Putamen (tissue), 1 donor: ENCODE results near the gene MAGI1.
"Not testable (repeated sequence)": the region's sequence is repeated elsewhere in the genome, so short reads cannot be mapped to it uniquely, and the experiment has no call there.

Experiments used
- DNase-seq: peaks from one replicate; pipeline ENCODE4 v3.0.0-alpha.2; 2016; ENCODE audit warnings: low spot score

Gene MAGI1

DNA sequence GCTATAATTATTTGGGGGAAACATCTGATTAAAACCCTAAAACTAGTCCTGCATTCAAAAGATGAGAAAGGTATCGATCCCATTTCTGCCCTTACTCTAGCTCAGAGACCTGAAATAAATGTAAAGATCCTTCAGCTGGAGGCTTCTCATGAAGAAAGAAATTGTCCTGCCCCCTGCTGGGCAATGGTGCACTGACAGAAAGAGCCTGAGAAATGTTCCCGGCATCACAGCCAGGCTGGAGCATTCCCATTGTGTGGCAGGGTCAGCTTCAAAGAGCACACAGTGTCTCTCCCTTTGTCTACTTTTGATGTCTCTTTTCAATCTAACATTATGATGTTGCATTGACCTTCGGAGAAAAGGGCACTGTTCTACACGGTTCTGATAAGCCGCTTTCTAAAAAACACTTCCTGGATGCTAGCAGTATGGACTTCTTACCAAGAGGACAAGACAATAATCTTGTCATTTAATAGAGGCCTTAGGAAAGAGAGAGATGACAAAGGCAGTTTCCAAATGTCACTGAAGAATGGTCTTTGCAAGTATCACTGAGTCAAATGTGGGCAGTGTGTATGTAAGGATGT, 287.5 kb downstream of the MAGI1 start:
- DNase-seq: peak; percentile 75

DNA sequence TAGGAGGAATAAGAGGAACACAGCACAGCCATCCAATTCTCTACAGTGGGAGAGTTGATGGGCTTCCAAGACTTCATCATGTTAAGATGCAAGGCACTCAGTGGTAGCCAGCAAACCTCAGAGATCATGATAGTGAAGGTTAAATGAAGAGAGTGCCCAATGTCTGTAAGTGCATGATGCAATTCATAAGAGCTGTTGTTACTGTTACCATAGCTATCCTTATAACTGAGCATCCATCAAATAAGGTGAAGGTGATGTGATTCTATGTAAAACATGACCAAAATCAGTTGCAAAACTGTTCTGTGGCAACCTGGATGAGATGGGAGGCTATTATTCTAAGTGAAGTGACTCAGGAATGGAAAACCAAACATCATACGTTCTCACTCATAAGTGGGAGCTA, 289.7 kb downstream of the MAGI1 start:
- no peak for DNase-seq

DNA sequence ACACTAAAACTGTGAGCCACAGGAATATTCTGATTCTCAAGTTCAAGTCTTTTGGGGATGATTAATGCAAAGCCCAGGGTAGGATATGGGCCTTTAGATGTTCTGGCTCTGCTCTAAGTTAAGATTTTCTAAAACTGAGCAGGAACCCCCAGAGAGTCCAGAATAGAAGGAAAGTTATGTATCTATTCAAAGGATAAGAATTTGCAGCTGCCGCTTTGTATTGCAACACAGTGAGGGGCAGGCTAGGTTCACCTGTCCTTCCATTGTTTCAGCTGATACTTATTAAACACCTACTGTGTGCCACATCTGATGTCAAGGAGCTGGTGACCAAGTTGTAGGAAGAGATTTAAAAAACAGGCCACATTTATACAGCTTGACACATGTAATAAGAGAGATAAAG, 290.4 kb downstream of the MAGI1 start:
- no peak for DNase-seq

DNA sequence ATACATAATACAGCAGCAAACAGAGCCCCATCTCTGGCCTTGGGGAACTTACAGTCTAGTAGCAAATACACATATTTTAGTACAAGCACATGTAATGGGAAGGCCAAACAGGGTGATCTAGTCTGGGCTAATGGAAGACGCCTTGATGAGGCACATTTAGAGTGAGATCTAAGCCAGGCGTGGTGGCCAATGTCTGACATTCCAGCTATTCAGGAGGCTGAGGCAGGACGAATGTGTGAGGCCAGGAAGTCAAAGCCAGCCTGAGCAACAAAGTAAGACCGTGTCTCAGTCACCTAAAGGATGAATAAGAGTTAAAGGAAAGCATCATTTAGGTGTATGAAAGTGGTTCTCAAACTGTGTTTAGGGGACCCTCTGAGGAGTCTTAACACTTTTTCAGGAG, 291.9 kb downstream of the MAGI1 start:
- DNase-seq: no peak

DNA sequence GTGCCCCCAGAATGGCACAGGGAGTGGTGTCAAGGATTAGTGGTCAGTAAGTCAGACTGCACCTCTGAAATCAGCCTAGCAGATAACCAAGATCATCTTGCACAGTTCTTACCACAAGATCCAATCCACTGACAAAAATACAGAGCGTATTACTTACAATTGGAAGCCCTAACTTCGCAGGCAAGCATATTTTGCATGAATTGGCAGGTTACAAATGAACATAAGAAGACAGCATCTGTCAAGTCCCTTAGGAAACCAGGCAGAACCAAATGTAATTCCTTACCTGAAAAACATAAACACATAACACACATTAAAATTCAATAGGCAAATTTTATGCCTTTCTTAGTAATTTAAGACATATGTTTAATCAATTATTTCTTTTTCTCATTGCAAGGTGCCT, 293.4 kb downstream of the MAGI1 start:
- no peak for DNase-seq

DNA sequence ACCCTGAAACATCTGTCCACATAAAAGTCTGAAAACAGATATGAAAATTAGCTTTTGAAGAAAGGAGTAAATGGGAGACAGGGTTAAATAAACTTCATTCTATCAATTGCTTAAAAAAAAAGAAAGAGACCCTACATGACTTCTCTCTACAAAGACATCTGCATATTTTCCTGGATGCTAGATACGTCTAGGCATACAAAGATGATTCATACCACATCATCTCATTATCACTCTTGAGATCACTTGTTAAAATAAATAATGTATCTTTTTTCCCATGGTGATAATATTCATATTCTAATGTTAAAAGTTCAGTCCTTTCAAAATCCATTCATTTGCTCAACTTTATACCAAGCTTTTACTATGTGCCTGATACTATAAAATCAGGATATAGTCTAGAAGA, 295.8 kb downstream of the MAGI1 start:
- DNase-seq: no peak

DNA sequence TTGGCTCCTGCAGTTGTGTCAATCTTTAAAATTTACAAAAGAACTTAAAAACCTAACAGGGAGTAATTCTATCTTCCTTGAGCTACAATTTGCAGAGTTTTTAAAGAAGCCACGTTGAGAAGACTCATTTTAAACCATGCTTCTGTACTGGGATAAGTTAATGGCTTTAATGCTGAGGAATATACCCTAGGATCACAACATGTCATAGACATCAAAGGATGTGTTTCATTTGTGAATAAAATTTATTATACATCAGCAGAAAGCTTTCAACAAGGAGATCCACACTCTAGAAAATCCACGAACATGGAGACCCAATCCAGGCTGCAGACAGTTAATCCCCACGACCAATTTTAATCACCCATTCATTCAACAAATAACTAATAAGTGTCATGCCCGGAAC, 297.2 kb downstream of the MAGI1 start:
- no peak for DNase-seq

DNA sequence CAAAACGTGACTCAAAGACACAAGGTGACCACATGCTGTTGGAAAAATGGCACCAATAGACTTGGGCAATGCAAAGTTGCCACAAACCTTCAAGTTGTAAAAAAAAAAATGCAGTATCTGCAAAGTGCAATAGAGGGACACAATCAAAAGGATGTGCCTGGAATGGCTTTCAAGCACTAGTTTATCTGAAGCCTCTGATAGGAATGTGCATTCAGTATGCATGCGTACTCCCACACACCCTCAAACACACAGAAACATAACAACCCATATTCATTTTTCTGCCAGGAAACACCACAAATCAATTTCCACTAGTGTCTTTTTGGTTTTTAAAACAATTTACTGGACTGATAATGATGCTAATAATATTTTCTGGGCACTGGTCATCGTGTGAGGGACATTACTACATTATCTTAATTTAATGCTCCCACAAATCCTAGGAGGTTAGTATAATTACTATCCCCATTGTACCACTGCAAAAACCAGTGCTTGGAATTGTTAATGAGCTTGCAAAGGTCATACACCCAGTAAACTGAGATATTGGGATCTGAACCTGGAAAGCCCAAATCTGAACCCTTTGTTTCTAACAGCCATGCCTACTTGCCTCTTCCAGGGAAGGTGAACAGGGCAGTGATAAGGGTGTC, 298.7 kb downstream of the MAGI1 start:
- no peak for DNase-seq

DNA sequence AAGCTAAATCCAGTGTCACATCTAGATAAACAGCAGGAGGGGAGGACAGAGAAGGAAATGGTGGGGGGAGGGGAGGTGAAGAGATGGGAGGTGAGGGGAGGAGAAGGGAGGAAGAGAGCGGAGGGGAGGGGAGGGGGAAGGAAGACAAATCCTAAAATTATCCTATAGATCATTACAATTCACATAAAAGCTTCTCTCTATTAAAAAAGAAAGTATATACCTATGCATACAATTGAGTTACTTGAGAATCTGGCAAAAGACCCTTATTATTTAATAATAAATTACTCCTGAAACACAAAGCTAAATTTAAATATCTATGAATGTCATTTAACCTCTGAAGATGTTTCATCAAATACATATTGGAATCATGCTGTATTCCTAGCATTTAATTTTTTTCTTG, 303.9 kb downstream of the MAGI1 start:
- DNase-seq: no peak

DNA sequence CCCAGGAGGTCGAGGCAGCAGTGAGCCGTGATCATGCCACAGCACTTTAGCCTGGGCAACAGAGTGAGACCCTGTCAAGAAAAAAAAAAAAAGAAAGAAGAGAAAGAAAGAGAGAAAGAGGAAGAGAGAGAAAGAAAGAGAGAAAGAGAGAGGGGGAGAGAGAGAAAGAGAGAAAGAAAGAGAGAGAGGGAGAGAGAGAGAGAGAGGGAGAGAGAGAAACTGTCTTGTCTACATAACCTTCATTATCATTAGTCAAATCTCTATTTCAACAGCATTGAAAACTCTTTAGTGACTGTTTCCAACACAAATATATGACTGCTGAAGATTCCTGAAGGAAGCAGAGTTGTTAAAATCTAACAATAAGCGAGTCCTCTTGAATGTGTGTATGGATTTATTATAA, 304.3 kb downstream of the MAGI1 start:
- no peak for DNase-seq

DNA sequence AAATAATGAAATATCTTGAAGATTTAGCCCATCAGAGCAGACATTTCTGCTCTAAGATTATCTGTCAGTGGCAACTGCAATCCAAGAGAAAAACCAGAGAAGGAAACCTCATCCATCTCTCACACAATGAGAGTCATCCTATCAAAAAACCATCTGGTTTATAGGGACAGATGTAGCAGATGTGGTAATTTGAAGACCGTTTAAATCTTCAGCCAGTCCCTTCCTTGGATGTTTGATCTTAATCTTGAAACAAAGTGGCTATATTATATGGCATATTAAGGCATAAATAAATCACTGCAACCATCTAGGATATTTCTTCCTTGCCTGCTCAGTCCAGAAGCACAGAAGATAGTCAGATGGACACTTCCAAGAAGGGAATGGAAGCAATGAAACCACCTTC, 305.3 kb downstream of the MAGI1 start:
- no peak for DNase-seq

DNA sequence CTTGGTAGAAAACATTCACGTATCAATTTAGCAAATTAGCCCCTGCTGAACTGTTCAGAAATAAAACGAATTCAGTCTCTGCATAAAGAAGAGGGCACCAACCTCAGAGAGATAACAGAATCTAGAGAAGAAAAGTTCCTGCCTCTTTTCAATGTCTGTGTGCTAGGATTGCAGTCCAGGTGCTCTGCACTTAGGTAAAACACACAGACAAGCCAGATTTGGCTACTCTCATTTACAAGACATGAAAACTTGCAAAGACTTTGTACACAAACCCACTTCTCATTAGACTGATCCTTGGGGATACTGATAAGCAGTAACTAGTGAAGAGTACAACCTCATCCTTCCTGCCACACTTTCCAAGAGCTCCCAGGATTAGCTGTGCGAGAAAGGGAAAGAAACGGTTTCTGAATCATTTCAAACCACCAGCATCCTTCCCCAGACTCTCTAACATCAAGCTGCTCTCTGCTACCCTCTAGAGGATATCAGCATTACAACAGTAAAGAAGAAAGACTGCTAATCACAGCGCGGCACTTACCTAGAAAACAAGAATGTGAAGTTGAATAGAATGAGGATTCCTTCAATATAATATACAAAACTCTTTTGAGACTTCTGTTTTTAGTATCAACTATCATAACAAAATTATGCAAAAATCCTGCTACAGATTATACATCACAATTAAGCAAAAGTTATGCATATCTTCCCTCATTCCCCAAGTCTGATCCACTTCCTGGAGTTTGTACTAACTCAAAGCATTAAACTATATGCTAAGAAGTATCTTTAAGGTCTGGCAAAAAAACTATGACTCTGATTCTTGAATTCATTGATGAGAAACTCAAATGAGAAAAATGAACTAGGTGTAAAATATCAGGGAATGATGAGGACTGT, 306.4 kb downstream of the MAGI1 start:
- DNase-seq: peak; percentile 65

DNA sequence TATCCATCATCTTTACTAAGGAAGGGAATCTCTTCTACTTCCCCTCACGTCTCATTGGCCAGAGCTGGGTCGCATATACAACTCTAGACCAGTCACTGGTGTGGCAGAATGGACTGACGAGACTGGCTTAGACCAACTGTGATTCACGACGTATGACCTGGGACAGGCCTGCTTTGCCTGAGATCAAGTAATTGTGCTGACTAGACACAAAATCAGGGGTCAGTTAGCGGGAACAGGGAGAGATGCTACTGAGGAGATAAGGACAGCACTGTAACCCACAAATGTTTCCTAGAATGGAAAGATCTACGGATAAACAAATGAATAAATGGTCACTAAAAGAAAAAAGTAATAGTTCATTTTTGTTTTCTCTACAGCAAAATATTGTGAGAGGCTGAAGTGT, 308.3 kb downstream of the MAGI1 start:
- no peak for DNase-seq

DNA sequence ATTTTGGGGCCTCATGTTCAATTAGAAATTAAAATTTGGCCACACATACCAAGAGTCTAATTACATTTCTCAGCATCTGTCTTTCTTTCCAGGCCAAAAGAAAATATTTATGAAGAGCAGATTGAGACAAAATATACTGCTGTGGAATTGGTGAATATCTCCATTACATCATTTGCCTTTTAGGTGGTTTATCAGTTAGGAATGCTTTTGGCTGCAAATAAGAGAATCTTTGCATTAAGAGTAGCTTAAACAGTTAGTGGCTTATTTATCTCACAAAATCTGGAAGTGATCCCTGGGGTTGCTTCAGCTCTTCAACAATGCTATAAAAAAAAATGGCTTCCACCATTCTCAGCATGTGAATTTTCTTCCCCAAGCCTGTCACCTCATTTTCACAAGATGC, 308.7 kb downstream of the MAGI1 start:
- no peak for DNase-seq

DNA sequence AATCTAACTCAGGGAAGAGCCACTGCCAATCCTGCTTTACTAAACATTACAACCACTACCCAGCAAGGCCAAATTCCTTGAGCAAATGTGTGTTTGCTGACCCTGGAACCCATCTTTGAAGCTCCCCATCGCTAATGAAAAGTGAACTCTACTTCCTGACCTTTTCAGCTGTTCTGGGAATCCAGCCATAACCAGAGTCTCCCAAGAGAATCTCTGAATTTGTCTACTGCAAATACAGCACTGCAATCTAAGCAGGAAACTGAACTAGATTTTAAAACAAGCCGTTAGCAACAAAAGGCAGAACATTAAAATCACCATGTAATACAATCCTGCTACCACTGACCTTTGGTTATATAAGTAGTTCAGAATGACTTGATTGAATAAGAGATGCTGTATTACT, 309.2 kb downstream of the MAGI1 start:
- peak; percentile 20 for DNase-seq

DNA sequence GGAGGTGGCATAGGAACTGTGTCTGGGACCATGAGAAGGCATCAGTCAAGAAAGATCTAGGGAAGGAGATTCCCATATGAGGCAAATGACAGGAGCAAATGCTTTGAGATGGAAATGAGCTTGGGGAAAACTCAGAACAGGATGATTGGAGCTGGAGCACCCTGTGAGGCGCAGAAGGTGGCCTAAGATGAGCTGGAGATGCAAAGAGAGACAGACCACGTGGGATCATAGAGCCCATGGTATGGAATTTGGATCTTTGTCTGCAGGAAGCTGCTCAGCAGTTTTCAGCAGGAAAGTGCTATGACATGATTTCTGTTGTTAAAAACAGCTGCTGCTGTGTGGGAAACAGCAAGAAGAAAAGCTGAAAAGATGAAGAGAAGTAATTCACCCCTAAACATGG, 310.6 kb downstream of the MAGI1 start:
- no peak for DNase-seq

DNA sequence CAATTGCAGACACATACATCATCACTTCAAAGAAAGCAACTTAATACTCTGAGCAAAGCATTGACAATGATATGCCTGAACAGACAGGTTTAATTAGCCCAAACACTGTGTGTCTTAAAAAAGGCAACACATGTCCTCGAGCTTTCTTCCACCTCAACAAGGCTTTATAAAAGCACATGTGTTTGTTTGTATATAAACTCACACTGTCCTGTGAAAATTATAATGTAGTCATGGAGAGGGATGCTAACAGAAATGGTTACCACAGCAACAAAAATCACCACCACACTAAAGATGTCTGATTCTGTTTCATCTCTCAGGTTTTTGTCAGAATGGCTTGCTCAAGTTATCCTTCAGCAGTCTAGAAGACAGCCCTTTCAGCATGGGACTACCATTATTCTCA, 314.7 kb downstream of the MAGI1 start:
- DNase-seq: no peak

DNA sequence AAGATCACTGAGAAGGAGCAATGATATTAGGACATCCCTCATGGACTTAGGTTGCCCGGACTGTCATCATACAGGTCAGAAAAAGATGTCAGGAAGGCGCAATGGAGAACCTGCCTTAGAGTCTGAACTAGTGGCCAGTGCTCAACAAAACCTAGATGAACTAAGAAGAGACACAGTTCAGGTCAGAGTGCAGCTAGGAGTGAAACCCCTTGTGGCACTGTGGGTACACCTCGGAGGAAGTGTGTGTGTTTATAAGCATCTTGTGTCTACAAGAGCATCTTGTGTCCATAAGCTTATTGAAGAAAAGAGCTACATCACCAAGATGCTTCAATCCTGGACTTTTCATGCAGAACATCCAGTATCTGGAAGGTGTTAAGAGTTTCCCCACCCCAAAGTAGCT, 315.7 kb downstream of the MAGI1 start:
- DNase-seq: no peak

DNA sequence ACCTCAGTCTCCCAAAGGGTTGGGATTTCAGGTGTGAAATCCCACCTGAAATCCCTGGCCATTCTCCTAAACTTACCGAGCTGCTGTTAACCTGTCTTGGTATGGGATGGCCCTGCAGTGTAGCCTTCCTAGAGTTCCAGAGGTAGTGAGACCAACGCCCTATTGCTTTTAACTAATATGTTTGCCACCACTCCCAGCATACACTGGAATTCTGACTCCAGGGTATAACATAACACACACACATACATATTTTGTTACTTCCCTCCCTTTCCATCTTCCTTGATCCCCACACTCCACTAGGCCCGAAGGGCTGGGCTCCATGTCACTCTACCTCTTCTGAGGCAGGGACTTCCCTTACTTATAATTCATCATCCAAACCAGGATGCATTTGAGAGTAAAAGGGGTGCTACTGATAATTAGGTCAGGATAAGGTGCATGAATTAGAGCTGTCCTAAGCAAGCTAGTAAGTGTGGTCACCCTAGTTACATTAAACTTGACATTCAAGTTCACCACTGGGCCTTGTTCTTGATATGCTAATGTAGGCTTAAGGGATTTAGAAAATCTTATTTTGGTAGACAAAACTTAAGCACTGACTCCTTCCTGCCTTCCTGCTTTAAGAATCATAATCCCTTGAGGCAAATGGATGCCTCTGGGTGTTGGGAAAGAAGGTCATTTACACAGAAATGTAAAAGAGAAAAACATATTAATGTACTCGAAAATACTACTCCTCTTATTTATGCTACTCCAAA, 317.6 kb downstream of the MAGI1 start:
- no peak for DNase-seq

DNA sequence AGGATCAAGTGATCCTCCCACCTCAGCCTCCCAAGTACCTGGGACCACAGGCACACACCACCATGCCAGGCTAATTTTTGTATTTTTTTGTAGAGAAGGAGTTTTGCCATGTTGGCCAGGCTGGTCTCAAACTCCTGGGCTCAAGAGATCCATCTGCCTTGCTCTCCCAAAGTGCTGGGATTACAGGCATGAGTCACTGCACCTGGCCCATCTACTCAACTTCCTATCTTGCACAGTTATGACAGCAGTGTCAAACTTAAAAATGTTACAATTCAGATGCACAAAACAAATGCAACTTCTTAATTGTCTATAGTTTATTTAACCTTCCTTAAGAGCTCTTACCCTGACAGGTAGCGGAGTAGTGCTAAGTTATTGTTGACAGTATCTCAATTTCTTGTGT, 319.1 kb downstream of the MAGI1 start:
- DNase-seq: not testable (repeated sequence)

DNA sequence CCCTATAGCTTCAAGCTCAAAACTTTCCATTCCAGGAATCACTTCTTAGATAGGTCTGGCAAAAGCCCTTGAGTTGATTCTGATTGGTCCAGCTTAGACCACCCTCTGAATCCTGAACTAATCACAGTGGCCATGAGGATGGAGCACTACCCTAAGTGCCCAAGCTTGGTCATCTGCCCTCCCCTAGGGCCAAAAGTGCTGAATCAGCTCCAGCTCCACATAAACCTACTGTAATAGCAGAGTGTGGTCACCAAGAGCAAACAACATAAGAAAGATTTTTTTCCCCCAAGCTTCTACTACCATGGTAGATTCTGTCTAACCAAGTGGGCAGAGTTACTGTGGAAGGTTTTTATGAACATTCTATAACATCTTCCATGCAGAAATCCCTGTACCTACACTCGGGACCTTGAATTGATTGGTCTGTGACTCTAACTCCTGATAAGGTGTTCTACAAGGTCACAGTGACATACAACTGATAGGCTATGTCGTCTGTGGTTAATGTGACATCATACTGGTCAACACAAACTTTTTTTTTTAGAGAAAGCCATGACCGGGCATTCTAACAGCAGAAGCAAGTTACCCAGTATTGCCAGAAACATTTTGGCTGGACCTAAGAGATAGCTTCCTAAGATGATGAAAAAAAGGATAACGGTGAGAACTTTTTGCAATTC, 320.9 kb downstream of the MAGI1 start:
- DNase-seq: no peak
